ENCODE results near the gene LAMA2. TPM values are rescaled to one million over a fixed set of nuclear protein-coding genes. Genes with fewer than 3 reads are reported as not detected.

LAMA2 gene
- total and polyA plus RNA-seq, 2 of the 8 experiments (the other 6 are each of a cell fraction or from before 2014, with no cell fraction given): 1.3 to 3.8 TPM

GRCh38 chr6:128885381-128885780 is 2.4 kb downstream of the LAMA2 start:
- FAIRE-seq (no peak), DNase-seq (ENCODE audit: low read depth in 1 of 2, low spot score in 2 of 2) (no peak)
- no peak overlapping the region for H3K4me2 ChIP-seq (ENCODE audit: insufficient read depth in 1 of 2, low read depth in 2 of 2, low read length in 2 of 2)
- no peak overlapping the region for H2BK20ac ChIP-seq (ENCODE audit: low read length)
- H2AK5ac ChIP-seq (ENCODE audit: low read depth, low read length): no peak overlapping the region
- ChIA-PET CTCF (ENCODE audit: partially characterized antibody) (interaction anchor here (1.1 kb wide), 1 partner anchor 17 kb away, joined by 3 read pairs; no protein-coding TSS in a partner anchor), POLR2A (ENCODE audit: partially characterized antibody) (no interaction called here)
- no peak overlapping the region for H2BK15ac ChIP-seq (ENCODE audit: low read length)
- no peak overlapping the region for H3K14ac ChIP-seq (ENCODE audit: insufficient read length)
- 88% methylated on average over 5 of the region's 5 CpGs; no CpG with 5 or more reads in 1 of the 2 experiments for WGBS, 2 experiments (ENCODE audit: extremely low coverage in 1 of 2, insufficient coverage in 1 of 2, insufficient read length in 1 of 2, insufficient replicate concordance in 2 of 2, low coverage in 1 of 2, low lambda C conversion rate in 2 of 2, missing lambda C conversion rate in 1 of 2)
- no peaks in the 10 kb centered on the region for H3K27me3 ChIP-seq (replicated peaks in 1 of 4; ENCODE audit: control insufficient read depth in 3 of 4, extremely low read depth in 1 of 4, insufficient read depth in 3 of 4, low read length in 3 of 4)
- H3K23me2 ChIP-seq (ENCODE audit: low read depth, low read length): peaks cover 3% of the 10 kb centered on the region; the same call in 1 of the 2 replicates
- no peak overlapping the region for H2BK5ac ChIP-seq (ENCODE audit: low read depth, low read length)
- H3K23ac ChIP-seq (ENCODE audit: insufficient read length): no peak overlapping the region
- H3K79me1 ChIP-seq (ENCODE audit: low read depth, low read length): no peaks in the 10 kb centered on the region
- no peak overlapping the region for H4K8ac ChIP-seq (ENCODE audit: extremely low read depth, insufficient read depth, low read length)
- no peak overlapping the region for H3K18ac ChIP-seq (ENCODE audit: extremely low read depth, low read length)
- no peaks in the 10 kb centered on the region for H3K79me2 ChIP-seq (ENCODE audit: control insufficient read depth in 1 of 2, insufficient read depth in 2 of 2, low read length in 2 of 2)
- H3K36me3 ChIP-seq (ENCODE audit: control insufficient read depth in 2 of 4, insufficient read depth in 4 of 4, low read length in 3 of 4): no peaks in the 10 kb centered on the region
- H4K91ac ChIP-seq (replicated peaks; ENCODE audit: insufficient read length, low read length): no peak overlapping the region
- no peak overlapping the region for H2BK12ac ChIP-seq (ENCODE audit: low read depth, low read length)
- no peak overlapping the region for H3K4ac ChIP-seq (replicated peaks; ENCODE audit: insufficient read length, low read depth, low read length)
- peaks cover 0 to 4% (median 3%) of the 10 kb centered on the region in 4 experiments; a peak in 5 of 7 replicates for H3K4me1 ChIP-seq (replicated peaks in 1 of 4; ENCODE audit: control insufficient read depth in 3 of 4, insufficient read depth in 4 of 4, low read length in 3 of 4)
- H4K5ac ChIP-seq (ENCODE audit: insufficient read length, low read depth, low read length): no peak overlapping the region
- H3K27ac ChIP-seq (ENCODE audit: low read depth, low read length): no peak overlapping the region
- no peak overlapping the region for H3K56ac ChIP-seq (replicated peaks; ENCODE audit: insufficient read length, low read depth, low read length)
- no peaks in the 10 kb centered on the region for H3K9me3 ChIP-seq (ENCODE audit: insufficient read depth in 2 of 2, low read depth in 1 of 2, low read length in 1 of 2)
- no peak overlapping the region for H2BK120ac ChIP-seq (replicated peaks; ENCODE audit: low read depth, low read length)
- no peak overlapping the region for H3K9ac ChIP-seq (replicated peaks in 1 of 4; ENCODE audit: extremely low read depth in 1 of 4, low read depth in 3 of 4, low read length in 3 of 4)
- no peak overlapping the region for H3K4me3 ChIP-seq (ENCODE audit: extremely low read depth in 1 of 4, insufficient read depth in 2 of 4, low read depth in 3 of 4, low read length in 4 of 4)
- H4K20me1 ChIP-seq (replicated peaks in 1 of 2; ENCODE audit: control insufficient read depth in 1 of 2, insufficient read depth in 2 of 2, low read length in 2 of 2): no peaks in the 10 kb centered on the region
- H2AFZ ChIP-seq (ENCODE audit: low read length): no peak overlapping the region
- no peak for TF ChIP-seq SAP30 (IDR thresholded peaks at IDR 0.05; ENCODE audit: insufficient read depth, insufficient replicate concordance, low read length)
- TF ChIP-seq CHD2 (IDR thresholded peaks at IDR 0.05; ENCODE audit: low read length): no peak
- TF ChIP-seq RAD21 (IDR thresholded peaks at IDR 0.05 in 1 of 2, conservative IDR thresholded peaks at IDR 0.05 in 1 of 2; ENCODE audit: low read depth in 2 of 2, low read length in 2 of 2): no peak
- TF ChIP-seq SP4 (IDR thresholded peaks at IDR 0.05; ENCODE audit: low read length): no peak
- no peak for TF ChIP-seq GTF2F1 (IDR thresholded peaks at IDR 0.05; ENCODE audit: borderline replicate concordance, low read depth, low read length)
- no peak for TF ChIP-seq EZH2 (IDR thresholded peaks at IDR 0.05; ENCODE audit: low read depth, low read length, severe bottlenecking)
- no peak for TF ChIP-seq BCL11A (IDR thresholded peaks at IDR 0.05; ENCODE audit: low read depth in 2 of 2, low read length in 2 of 2)
- no peak for TF ChIP-seq CTBP2 (IDR thresholded peaks at IDR 0.05; ENCODE audit: borderline replicate concordance, insufficient read depth, insufficient read length, low read length)
- TF ChIP-seq CREB1 (IDR thresholded peaks at IDR 0.05): no peak
- TF ChIP-seq JUND (IDR thresholded peaks at IDR 0.05; ENCODE audit: low read length): no peak
- no peak for TF ChIP-seq RNF2 (IDR thresholded peaks at IDR 0.05; ENCODE audit: borderline replicate concordance, low read depth, low read length, missing control alignments, poor library complexity, severe bottlenecking)
- TF ChIP-seq ASH2L (IDR thresholded peaks at IDR 0.05; ENCODE audit: low read length): no peak
- TF ChIP-seq KDM1A (IDR thresholded peaks at IDR 0.05; ENCODE audit: borderline replicate concordance, low read length): no peak
- no peak for TF ChIP-seq EGR1 (IDR thresholded peaks at IDR 0.05; ENCODE audit: borderline replicate concordance, low read depth, low read length)
